Tibial nerve (tissue), 4 donors: ENCODE measurements around the gene IMPDH1. TPM values are rescaled to one million over a fixed set of nuclear protein-coding genes. Genes with fewer than 3 reads are reported as not detected.

Source experiments
- DNase-seq, 2 donors: peaks; one replicate each; pipeline ENCODE4 v3.0.0-alpha.2; 2019; ENCODE audit warnings: low spot score in 2 of 2
- H3K27ac ChIP-seq, 4 donors: fragments of 200-600 bp; sonication (generic) in 3 of 4; one replicate each; pipeline ENCODE4 v1.5.1; 2017 to 2019; ENCODE audit warnings: mild to moderate bottlenecking in 1 of 4
- H3K27me3 ChIP-seq, 2 donors: fragments of 200-600 bp; sonication (generic) in 1 of 2; one replicate each; pipeline versions ENCODE4 v1.5.1 to v1.6.0; 2017 to 2019
- H3K36me3 ChIP-seq, 3 donors: fragments of 200-600 bp; sonication (generic); one replicate each; pipeline ENCODE4 v1.5.1; 2018 to 2019
- H3K4me1 ChIP-seq, 4 donors: fragments of 200-600 bp; sonication (generic) in 3 of 4; one replicate each; pipeline ENCODE4 v1.5.1; 2017 to 2019
- H3K4me3 ChIP-seq, 4 donors: fragments of 200-600 bp; sonication (generic) in 3 of 4; one replicate each; pipeline ENCODE4 v1.5.1; 2017 to 2019; ENCODE audit warnings: mild to moderate bottlenecking in 1 of 4, moderate library complexity in 1 of 4
- H3K9me3 ChIP-seq, 4 donors: fragments of 200-600 bp; sonication (generic) in 3 of 4; one replicate each; pipeline ENCODE4 v1.5.1; 2017 to 2019
- EP300 ChIP-seq, 2 donors: sonication (generic); formaldehyde crosslinking; IDR thresholded peaks; one replicate each; pipeline ENCODE4 v1.6.1; 2017; ENCODE audit warnings: antibody characterized with exemption in 2 of 2, mild to moderate bottlenecking in 1 of 2
- POLR2A ChIP-seq, 2 donors: fragments of 450-650 bp; IDR thresholded peaks; one replicate each; pipeline ENCODE4 v1.6.1; 2017; ENCODE audit warnings: antibody characterized with exemption in 2 of 2, mild to moderate bottlenecking in 2 of 2, moderate library complexity in 2 of 2
- WGBS, 2 donors: methylation state at CpG; one replicate each; pipeline ENCODE4 v1.1.5; 2018; 5-methylcytosine and 5-hydroxymethylcytosine counted together
- total RNA-seq, 4 donors: library from RNA; depleted of rRNA; stranded (reverse); fragments of >200 nt; gene quantifications; one replicate each; pipeline ENCODE4 v1.1.0, GENCODE V29; 2016
- TF ChIP-seq, protein P1 (sequence below), 5 experiments: fragments of 200-600 bp in 3 of 5; fragments of 450-650 bp in 2 of 5; sonication (generic) in 3 of 5; IDR thresholded peaks; one replicate each; pipeline ENCODE4 v1.5.1; 2016 to 2019; ENCODE audit warnings: antibody characterized with exemption in 5 of 5, mild to moderate bottlenecking in 3 of 5, moderate library complexity in 2 of 5

The IMPDH1 gene
- total RNA-seq, 4 donors from 2014 or later = 50.2 to 102 (median 74.0) TPM

DNA sequence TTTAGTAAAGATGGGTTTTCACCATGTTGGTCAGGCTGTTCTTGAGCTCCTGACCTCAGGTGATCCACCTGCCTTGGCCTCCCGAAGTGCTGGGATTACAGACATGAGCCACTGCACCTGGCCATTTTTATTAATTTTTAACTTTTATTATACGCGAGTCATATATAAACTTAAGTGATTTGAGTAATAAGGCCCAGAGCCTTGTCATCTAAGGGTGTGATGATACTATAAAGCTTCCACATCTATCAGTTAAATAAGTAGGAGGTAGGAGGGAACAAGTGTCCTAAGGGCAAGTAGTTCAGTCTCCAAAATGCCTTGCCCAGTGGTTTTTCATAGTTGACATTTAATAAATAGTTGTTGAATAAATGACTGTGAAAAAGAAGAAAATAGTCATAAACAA is 32.6 kb upstream of the IMPDH1 start:
- no peaks in the 10 kb centered on the region for H3K9me3 ChIP-seq
- H3K27ac ChIP-seq = no peak overlapping the region
- no peaks in the 10 kb centered on the region for H3K27me3 ChIP-seq
- H3K36me3 ChIP-seq = no peaks in the 10 kb centered on the region
- H3K4me1 ChIP-seq = no peaks in the 10 kb centered on the region
- no peak overlapping the region for H3K4me3 ChIP-seq
- WGBS, 2 donors = 91 to 99% methylated on average over 3 of the region's 3 CpGs
- no peak for DNase-seq
- TF ChIP-seq, protein P1, sequence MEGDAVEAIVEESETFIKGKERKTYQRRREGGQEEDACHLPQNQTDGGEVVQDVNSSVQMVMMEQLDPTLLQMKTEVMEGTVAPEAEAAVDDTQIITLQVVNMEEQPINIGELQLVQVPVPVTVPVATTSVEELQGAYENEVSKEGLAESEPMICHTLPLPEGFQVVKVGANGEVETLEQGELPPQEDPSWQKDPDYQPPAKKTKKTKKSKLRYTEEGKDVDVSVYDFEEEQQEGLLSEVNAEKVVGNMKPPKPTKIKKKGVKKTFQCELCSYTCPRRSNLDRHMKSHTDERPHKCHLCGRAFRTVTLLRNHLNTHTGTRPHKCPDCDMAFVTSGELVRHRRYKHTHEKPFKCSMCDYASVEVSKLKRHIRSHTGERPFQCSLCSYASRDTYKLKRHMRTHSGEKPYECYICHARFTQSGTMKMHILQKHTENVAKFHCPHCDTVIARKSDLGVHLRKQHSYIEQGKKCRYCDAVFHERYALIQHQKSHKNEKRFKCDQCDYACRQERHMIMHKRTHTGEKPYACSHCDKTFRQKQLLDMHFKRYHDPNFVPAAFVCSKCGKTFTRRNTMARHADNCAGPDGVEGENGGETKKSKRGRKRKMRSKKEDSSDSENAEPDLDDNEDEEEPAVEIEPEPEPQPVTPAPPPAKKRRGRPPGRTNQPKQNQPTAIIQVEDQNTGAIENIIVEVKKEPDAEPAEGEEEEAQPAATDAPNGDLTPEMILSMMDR (IDR thresholded peaks at IDR 0.05) = no peak
- TF ChIP-seq EP300 (IDR thresholded peaks at IDR 0.05) (no peak), POLR2A (IDR thresholded peaks at IDR 0.05) (no peak)

DNA sequence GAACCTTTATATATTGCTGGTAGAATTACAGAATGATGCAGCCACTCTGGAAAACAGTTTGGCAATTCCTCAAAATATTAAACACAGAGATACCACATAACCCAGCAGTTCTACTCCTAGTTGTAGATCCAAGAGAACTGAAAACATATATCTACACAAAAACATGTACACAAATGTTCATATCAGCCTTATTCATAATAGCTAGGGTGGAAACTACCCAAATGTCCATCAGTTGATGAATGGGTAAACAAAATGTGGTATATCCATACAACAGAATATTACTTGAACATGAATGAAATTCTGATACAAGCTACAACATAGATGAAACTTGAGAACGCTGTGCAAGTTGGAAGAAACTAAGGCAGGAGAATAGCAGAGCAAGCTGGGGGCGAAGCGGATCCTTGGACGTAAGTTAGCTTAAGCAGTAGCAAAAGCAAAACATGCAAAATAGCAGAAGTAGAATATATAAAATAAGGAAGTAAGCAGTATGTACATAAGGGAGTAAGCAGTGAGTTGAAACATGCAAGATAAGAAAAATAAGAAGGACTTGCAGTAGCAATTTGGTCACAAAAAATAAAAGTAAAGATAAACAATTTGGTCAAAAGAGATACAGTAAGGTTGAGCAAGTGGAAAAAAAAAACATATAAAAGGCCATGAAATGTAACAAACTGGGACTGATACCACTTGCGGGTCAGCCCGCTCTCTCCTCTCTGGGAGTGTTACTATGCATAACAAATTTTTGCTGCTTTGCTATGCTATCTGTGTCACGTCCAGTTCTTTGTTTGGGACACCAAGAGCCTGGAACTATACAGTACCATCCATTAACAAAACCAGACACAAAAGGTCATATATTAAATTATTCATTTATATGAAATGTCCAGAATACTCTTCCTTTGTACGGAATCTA is 27.9 kb upstream of the IMPDH1 start:
- TF ChIP-seq EP300 (IDR thresholded peaks at IDR 0.05) (no peak), POLR2A (IDR thresholded peaks at IDR 0.05) (no peak)

DNA sequence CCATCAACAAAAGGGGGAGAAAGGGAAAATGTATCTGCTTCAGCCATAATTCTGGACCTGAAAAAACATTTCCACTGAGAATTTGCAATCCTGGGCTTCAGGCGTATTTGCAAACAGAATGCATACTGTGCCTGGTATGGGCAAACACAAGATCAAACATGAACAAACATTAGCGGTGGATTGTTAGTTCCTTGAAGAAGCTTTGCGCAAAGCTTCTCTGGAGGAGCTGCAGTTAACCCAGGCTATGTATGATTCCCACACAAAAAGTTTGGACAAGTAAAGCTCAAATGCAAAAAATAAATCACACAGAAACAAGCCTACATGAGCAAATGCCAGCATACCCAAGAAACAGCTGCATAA is 25.5 kb upstream of the IMPDH1 start:
- TF ChIP-seq, protein P1 (IDR thresholded peaks at IDR 0.05) = no peak
- no peak for TF ChIP-seq EP300 (IDR thresholded peaks at IDR 0.05)
- no peak for TF ChIP-seq POLR2A (IDR thresholded peaks at IDR 0.05)
- Histone ChIP-seq H3K36me3 (no peaks in the 10 kb centered on the region), H3K27me3 (no peaks in the 10 kb centered on the region), H3K4me3 (no peak overlapping the region), H3K9me3 (no peaks in the 10 kb centered on the region), H3K4me1 (peaks cover 0 to 25% (median 12%) of the 10 kb centered on the region in 4 donors), H3K27ac (no peak overlapping the region)
- 60 to 64% methylated on average over 3 of the region's 3 CpGs for WGBS, 2 donors
- no peak for DNase-seq

More for the DNA sequence above, 27.9 kb upstream of the IMPDH1 start:
- Histone ChIP-seq H3K9me3 (no peaks in the 10 kb centered on the region), H3K4me3 (no peak overlapping the region), H3K27me3 (no peaks in the 10 kb centered on the region), H3K36me3 (no peaks in the 10 kb centered on the region), H3K27ac (no peak overlapping the region), H3K4me1 (peaks cover 0 to 8% (median 2%) of the 10 kb centered on the region in 4 donors)
- no peak for DNase-seq
- 82 to 83% methylated on average over 8 of the region's 8 CpGs for WGBS, 2 donors

- H3K4me3 ChIP-seq = no peak overlapping the region
- H3K36me3 ChIP-seq = no peaks in the 10 kb centered on the region
- peaks cover 0 to 26% (median 12%) of the 10 kb centered on the region in 4 donors for H3K4me1 ChIP-seq
- no peaks in the 10 kb centered on the region for H3K9me3 ChIP-seq
- H3K27ac ChIP-seq = no peak overlapping the region
- 58 to 75% methylated on average over 4 of the region's 4 CpGs for WGBS, 2 donors
- H3K27me3 ChIP-seq = no peaks in the 10 kb centered on the region
- no peak for DNase-seq
- TF ChIP-seq, protein P1 (IDR thresholded peaks at IDR 0.05) = no peak
- no peak for TF ChIP-seq POLR2A (IDR thresholded peaks at IDR 0.05)
- TF ChIP-seq EP300 (IDR thresholded peaks at IDR 0.05) = no peak
These were observed 24.9 kb upstream of the IMPDH1 start for GRCh38 chr7:128434413-128435326.

DNA sequence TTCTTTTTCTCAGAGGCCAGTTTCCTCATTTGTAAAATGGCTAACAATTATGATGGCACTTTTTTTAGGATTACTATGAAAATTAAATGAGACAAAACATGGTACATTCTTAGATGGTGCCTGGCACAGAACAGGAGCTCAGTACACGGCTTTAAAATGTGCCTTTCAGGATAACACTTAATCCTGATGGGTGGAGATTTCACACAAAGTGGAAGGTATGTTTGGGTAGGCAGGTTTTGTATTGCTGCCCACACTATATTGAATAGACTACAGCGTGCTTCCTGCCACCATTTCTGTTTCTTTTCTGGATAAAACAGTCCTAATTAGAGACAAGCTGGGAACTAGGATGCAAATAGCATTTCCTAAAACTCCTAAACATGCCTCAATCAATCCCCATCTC is 22.0 kb upstream of the IMPDH1 start:
- WGBS, 2 donors = 65 to 66% methylated on average over 2 of the region's 2 CpGs
- H3K27ac ChIP-seq = peak overlapping the region in 2 of 4 donors; percentile 69 to 78
- no peak overlapping the region for H3K4me3 ChIP-seq
- H3K27me3 ChIP-seq = no peaks in the 10 kb centered on the region
- H3K36me3 ChIP-seq = no peaks in the 10 kb centered on the region
- no peaks in the 10 kb centered on the region for H3K9me3 ChIP-seq
- no peak for DNase-seq
- H3K4me1 ChIP-seq = peaks cover 0 to 34% (median 12%) of the 10 kb centered on the region in 4 donors
- no peak for TF ChIP-seq EP300 (IDR thresholded peaks at IDR 0.05)
- TF ChIP-seq POLR2A (IDR thresholded peaks at IDR 0.05) = no peak
- TF ChIP-seq, protein P1 (IDR thresholded peaks at IDR 0.05) = no peak
